Measurements from ENCODE around the gene PDXP. TPM values are rescaled to one million over a fixed set of nuclear protein-coding genes. Genes with fewer than 3 reads are reported as not detected.

Gene PDXP
- total and polyA plus RNA-seq, 7 donors = 7.5 to 51.1 (median 12.8) TPM

DNA sequence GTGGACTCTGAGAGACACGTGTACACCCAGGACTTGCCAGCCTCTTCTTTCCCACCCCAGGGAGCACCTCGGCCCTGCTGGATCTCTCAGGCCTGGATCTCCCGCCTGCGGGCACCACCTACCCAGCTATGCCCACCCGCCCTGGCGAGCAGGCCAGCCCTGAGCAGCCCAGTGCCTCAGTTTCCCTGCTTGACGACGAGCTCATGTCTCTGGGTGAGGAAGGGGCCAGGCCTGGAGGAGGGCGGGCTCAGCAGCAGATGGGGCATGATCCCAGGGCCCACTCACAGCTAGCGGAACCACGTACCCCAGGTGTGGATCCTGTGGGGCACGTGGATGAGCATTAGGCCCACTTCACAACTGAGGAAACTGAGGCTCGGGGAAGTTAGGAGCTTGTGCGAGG, 32.8 kb upstream of the PDXP start:
- intact Hi-C loops (cut with DNase I) = loop anchor here (2.0 to 10.0 kb wide), 3 partner anchors 55 to 329 kb away; partner anchors contain the start of genes C22orf23 and POLR2F
- H3K36me3 ChIP-seq = peaks cover 5 to 51% (median 15%) of the 10 kb centered on the region in 4 donors

DNA sequence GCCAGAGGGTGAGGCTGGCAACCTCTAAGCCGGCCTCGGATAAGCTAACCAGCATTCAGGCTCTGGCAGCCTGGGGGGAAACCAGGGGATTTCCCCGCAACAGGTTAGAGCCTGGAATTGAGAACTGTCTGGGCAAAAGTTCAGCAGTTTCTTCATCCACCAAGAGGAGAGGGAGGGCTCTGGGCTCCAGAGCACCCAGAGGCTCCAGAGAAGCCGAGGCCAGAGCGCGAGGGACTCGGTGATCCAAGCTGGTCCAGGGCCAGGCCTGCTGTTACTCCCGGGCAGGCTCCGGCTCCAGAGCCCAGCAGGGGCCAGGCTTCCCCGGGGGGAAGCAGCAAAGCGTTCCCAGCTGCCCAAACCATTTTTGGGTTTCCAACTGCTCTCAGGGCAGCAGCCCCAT, 32.4 kb upstream of the PDXP start:
- Histone ChIP-seq H3K27ac (peak overlapping the region; percentile 66 to 92 (median 86)), H3K4me1 (peaks cover 0 to 50% (median 38%) of the 10 kb centered on the region in 4 donors), H3K4me3 (no peak overlapping the region), H3K27me3 (no peaks in the 10 kb centered on the region), H3K36me3 (peaks cover 5 to 51% (median 14%) of the 10 kb centered on the region in 4 donors), H3K9me3 (no peaks in the 10 kb centered on the region)
- 71 to 83% methylated on average over 11 of the region's 11 CpGs for WGBS, 2 donors
- peak; percentile 98 for DNase-seq
- no peak for TF ChIP-seq POLR2A (IDR thresholded peaks at IDR 0.05)
- no peak for TF ChIP-seq EP300 (IDR thresholded peaks at IDR 0.05)
- peak; percentile 33 to 65 (median 50) for TF ChIP-seq POLR2AphosphoS5 (IDR thresholded peaks at IDR 0.05)
- TF ChIP-seq, protein P1, sequence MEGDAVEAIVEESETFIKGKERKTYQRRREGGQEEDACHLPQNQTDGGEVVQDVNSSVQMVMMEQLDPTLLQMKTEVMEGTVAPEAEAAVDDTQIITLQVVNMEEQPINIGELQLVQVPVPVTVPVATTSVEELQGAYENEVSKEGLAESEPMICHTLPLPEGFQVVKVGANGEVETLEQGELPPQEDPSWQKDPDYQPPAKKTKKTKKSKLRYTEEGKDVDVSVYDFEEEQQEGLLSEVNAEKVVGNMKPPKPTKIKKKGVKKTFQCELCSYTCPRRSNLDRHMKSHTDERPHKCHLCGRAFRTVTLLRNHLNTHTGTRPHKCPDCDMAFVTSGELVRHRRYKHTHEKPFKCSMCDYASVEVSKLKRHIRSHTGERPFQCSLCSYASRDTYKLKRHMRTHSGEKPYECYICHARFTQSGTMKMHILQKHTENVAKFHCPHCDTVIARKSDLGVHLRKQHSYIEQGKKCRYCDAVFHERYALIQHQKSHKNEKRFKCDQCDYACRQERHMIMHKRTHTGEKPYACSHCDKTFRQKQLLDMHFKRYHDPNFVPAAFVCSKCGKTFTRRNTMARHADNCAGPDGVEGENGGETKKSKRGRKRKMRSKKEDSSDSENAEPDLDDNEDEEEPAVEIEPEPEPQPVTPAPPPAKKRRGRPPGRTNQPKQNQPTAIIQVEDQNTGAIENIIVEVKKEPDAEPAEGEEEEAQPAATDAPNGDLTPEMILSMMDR (IDR thresholded peaks at IDR 0.05) = no peak
- intact Hi-C loops (cut with DNase I) = loop anchor here (5.0 to 10.0 kb wide), 2 partner anchors 166 to 329 kb away; partner anchors contain the start of genes C22orf23 and POLR2F

More for the DNA sequence above, 32.8 kb upstream of the PDXP start:
- Histone ChIP-seq H3K9me3 (no peaks in the 10 kb centered on the region), H3K27me3 (no peaks in the 10 kb centered on the region), H3K27ac (peak overlapping the region; percentile 66 to 92 (median 86)), H3K4me1 (peaks cover 0 to 50% (median 38%) of the 10 kb centered on the region in 4 donors), H3K4me3 (no peak overlapping the region)
- TF ChIP-seq POLR2AphosphoS5 (IDR thresholded peaks at IDR 0.05) = no peak
- no peak for TF ChIP-seq POLR2A (IDR thresholded peaks at IDR 0.05)
- TF ChIP-seq, protein P1 (IDR thresholded peaks at IDR 0.05) = no peak
- TF ChIP-seq EP300 (IDR thresholded peaks at IDR 0.05) = no peak
- DNase-seq = no peak
- 86 to 92% methylated on average over 14 of the region's 14 CpGs for WGBS, 2 donors

DNA sequence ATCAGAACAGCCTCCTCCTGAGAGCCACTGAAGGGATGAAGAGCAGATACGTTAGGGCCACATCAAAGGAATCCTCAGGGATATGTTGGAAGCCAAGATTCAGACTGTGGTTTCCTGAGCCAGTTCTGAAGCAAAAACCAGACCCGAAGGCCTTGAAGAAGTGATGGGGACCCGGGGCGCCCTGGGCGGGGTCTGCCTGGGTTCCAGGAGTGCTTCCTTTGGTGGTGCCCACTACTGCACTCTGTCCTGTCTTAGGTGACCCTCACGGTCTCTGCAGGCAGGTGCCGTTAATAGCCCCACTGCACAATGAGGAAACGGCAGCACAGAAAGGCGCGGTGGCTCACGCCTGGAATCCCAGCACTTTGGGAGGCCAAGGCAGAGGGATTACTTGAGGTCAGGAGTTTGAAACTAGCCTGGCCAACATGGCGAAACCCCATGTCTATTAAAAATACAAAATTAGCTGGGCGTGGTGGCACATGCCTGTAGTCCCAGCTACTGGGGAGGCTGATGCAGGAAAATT, 31.9 kb upstream of the PDXP start:
- Histone ChIP-seq H3K4me3 (no peak overlapping the region), H3K27ac (peak overlapping the region; percentile 66 to 92 (median 86)), H3K27me3 (no peaks in the 10 kb centered on the region), H3K9me3 (no peaks in the 10 kb centered on the region), H3K4me1 (peaks cover 0 to 50% (median 38%) of the 10 kb centered on the region in 4 donors), H3K36me3 (peaks cover 5 to 51% (median 12%) of the 10 kb centered on the region in 4 donors)
- WGBS, 2 donors = 50 to 66% methylated on average over 13 of the region's 13 CpGs
- TF ChIP-seq EP300 (IDR thresholded peaks at IDR 0.05) (no peak), POLR2AphosphoS5 (IDR thresholded peaks at IDR 0.05) (peak in 1 of 4 donors; percentile 14)
- no peak for DNase-seq
- intact Hi-C loops (cut with DNase I) = loop anchor here (5.0 to 10.0 kb wide), 2 partner anchors 166 to 328 kb away; partner anchors contain the start of genes C22orf23 and POLR2F

DNA sequence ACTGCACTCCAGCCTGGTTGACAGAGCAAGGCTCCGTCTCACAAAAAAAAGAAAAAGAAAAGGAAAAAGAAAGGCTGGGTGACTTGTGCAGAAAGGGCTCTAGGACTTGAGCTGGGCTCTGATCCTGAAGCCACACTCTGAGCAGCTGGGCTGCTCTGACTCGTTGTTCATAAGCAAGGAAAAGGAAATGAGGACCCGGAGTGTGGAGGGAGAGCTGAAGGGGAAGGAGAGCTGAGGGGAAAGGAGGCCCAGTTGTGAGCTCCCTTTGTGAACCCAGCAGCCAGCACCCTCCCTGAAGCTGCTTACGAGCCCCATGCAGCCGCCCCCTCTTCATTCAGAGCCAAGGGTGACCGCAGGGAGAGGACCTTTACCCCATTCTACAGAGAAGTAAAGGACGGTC, 31.4 kb upstream of the PDXP start:
- Histone ChIP-seq H3K27me3 (no peaks in the 10 kb centered on the region), H3K27ac (peak overlapping the region; percentile 66 to 92 (median 86)), H3K9me3 (no peaks in the 10 kb centered on the region), H3K4me1 (peaks cover 0 to 50% (median 38%) of the 10 kb centered on the region in 4 donors), H3K36me3 (peaks cover 5 to 51% (median 13%) of the 10 kb centered on the region in 4 donors), H3K4me3 (no peak overlapping the region)
- DNase-seq = no peak
- TF ChIP-seq EP300 (IDR thresholded peaks at IDR 0.05) = no peak
- TF ChIP-seq, protein P1 (IDR thresholded peaks at IDR 0.05) = no peak
- TF ChIP-seq POLR2AphosphoS5 (IDR thresholded peaks at IDR 0.05) = no peak
- TF ChIP-seq POLR2A (IDR thresholded peaks at IDR 0.05) = no peak
- intact Hi-C loops (cut with DNase I) = loop anchor here (5.0 to 10.0 kb wide), 2 partner anchors 165 to 328 kb away; partner anchors contain the start of genes C22orf23 and POLR2F
- 44 to 65% methylated on average over 7 of the region's 7 CpGs for WGBS, 2 donors

DNA sequence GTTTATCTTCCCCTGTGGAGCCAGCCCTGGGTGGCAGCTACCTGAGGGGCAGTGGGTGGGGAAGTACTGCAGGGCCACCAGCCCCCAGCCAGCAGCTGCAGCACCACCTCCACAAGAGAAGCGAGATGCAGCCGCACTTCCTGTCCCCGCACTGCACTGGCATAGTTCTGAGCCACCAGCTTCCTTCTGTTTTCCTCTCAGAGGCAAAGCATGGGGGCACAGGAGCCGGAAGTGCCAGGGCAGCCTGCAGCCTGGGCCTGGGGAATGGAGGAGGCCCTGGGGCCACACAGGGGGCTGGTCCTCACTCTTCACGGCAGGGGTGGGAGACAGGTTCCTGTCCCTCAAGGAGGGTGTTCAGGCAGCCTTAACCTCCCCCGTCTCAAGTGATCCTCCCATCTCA, 31.0 kb upstream of the PDXP start:
- H3K27ac ChIP-seq = peak overlapping the region; percentile 66 to 92 (median 86)
- no peaks in the 10 kb centered on the region for H3K27me3 ChIP-seq
- peaks cover 5 to 51% (median 12%) of the 10 kb centered on the region in 4 donors for H3K36me3 ChIP-seq

More for the DNA sequence above, 31.0 kb upstream of the PDXP start:
- no peaks in the 10 kb centered on the region for H3K9me3 ChIP-seq
- no peak overlapping the region for H3K4me3 ChIP-seq
- H3K4me1 ChIP-seq = peaks cover 0 to 51% (median 38%) of the 10 kb centered on the region in 4 donors
- no peak for DNase-seq
- intact Hi-C loops (cut with DNase I) = loop anchor here (5.0 to 10.0 kb wide), 2 partner anchors 165 to 327 kb away; partner anchors contain the start of genes C22orf23 and POLR2F
- no peak for TF ChIP-seq EP300 (IDR thresholded peaks at IDR 0.05)
- TF ChIP-seq POLR2A (IDR thresholded peaks at IDR 0.05) = no peak
- TF ChIP-seq POLR2AphosphoS5 (IDR thresholded peaks at IDR 0.05) = no peak
- TF ChIP-seq, protein P1 (IDR thresholded peaks at IDR 0.05) = no peak
- whole genome bisulfite sequencing, 2 donors = 40 to 55% methylated on average over 6 of the region's 6 CpGs

All from sigmoid colon (tissue), 7 donors.